HG02642 (cell line): ENCODE measurements around the gene DYSF.

Source experiments
- ATAC-seq: cut with Tn5 transposase; IDR thresholded peaks from one replicate; pipeline ENCODE4 v1.9.1; 2021; ENCODE audit warnings: mild to moderate bottlenecking; ENCODE audit not compliant: unreplicated experiment, poor library complexity

The DYSF gene

DNA sequence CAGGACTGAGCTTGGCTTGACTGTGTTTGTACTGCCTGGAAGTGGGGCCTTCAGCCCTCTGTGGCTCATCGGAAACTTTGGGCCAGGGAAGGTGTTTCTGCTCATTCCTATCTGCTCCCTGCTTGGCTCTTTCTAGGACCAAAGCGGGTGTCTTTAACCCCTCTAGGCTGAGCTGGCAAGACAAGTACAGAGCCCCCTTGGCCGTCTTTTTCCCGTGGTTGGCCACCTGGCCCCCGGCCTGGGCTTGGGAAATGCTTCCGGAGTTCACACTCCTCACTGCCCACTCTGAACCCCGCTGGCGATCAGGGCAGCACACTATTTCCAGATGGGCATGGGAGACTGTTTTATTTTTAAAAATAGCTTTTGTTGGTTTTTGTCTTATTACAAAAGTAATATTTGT is 243.0 kb downstream of the DYSF start:
- no peak for ATAC-seq

DNA sequence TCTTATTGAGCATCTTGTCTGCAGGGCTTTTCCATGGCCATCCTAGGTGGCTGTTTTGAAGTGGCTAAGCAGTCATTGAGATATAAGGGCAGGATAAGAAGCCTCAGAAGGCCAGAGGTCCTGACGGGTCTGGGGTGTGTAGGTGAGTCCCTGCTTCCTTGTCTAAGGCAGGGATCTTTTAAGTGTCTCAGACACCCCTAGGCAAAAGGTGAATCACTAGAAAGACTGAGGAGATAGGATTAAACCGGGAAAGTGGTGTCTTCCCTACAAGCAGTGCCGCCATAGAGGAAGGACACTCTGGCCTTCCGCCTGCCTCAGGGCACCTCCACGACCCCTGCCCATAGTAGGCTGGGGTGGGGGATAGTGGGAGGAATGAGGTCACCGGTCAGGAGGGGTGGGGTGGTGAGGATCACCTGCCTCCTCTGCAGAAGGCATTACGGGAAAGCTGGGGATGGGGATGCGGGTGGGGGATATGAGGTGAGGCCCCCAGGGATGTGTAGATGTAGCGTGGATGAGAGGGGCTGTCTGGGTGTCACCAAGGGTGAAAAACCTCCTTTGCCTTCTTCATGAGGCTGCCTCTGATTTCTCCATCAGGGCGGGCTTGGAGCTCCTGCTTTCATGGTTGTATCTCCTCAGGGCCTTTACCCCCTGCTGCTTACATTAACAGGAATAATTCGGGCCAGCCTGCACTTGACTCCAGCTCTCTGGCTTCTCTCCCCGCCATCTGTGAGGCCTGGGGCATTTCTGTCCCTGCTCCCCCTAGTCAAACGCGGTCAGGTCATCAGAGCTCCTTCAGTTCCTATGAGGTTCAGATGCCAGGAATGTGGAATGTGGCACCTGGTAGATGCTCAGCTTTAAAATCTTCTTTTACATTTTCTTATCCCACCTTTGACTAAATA is 244.0 kb downstream of the DYSF start:
- no peak for ATAC-seq

DNA sequence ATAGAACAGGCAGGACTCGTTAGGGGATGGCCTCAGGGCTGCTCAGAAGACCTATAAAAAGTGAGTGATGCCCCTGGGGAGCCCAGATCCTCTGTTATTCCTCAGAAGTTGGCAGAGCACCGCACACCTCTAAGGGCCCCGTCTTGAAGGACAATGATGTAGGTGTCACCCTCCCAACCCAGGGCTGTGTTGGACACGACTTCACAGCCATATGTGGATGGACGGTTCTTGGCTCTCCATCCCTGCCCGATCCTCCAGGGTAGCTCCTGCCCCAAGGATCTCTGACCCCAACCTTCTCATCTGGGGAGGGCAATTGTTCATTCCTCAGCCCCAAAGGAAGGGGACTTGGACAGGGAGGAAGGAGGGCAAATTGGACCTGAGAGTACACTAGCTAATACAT is 246.1 kb downstream of the DYSF start:
- no peak for ATAC-seq

GRCh38 chr2:71700041-71700657 is 246.8 kb downstream of the DYSF start:
- no peak for ATAC-seq

- no peak for ATAC-seq
Measured at GRCh38 chr2:71700658-71701397, 247.5 kb downstream of the DYSF start.

DNA sequence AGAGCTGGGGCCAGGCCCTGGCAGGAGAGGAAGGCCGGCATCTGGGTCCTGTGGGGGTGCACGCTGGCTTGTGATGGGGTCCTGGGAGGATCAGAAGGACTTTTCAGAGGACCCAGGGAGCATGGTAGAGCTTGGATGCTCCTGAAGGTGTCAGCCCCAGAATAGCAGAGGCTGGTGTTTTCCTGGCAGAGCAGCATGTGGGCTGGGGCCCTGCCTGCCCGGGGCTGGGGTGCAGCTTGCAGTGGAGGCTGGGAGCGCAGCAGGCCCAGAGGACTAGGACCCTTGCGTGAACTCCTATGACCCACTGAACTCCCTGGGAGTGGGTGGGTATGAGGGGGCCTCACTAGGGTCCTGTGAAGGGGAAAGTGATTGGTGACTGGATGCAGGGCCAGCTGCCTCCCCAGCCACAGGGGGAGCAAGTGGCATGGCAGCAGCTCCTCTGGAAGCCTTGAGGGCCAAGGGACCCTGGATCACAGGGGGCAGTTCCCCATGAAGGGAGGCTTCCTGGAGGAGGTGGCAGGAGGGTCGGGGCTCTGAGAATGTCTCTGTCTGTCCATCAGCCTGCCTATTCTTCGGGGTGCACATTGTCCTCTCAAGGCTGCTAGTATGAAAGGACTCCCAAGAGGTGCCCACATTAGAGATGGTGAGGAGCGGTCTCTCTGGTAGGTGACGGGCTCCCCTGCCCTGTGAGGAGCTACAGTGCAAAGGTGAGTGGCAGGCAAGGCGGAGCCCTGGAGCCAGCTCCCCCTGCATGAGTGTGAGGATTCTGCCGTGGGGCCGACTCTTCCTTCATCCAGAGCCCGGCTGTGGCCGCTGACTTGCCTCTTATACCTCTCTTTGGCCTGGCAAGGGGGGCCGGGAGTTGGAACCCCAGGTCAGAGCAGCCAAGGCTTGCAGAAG is 249.0 kb downstream of the DYSF start:
- ATAC-seq, result no peak

DNA sequence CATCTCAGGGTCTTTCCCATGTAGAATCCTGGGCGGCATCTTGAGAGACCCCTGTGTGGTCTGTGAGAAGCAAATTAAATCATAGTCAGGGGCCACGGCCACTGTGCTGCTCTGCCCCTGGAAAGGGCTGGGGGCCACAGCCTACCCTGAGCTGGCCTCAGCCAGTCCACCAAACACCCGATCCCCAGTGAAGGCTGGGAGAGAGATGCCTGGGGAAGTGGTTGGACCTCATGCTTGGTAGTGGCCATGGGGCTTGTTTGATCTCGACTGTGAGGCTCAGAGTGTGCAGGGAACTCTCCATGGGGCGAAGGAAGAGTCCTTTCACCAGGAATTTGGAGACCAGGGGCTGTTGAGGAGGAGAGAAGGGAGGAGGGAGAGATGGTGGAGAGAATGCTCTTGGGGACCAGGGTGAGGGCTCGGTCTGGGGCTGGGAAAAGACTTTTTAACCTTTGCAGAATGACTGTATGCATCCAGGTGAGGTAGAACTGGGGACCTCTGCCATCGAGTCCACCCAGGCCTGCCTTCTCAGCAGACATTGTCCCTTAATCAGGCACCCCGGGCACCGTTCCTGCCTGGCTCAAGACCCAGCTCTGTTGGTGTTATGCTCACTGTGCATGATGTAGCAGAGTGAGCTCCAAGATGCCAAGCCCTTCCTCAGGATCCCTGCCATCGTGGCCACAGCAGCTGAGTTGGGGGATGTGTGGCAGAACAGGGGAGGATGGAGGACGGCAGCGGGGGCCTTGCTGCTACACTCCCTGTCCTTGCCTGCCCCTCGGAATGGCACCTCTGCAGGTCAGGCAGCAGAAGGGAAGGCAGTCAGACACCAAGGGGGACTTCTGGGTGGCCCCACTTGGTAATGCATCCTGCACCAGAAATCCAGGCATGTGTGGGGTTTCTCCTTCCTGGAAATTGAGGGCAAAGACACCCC is 249.9 kb downstream of the DYSF start:
- no peak for ATAC-seq

DNA sequence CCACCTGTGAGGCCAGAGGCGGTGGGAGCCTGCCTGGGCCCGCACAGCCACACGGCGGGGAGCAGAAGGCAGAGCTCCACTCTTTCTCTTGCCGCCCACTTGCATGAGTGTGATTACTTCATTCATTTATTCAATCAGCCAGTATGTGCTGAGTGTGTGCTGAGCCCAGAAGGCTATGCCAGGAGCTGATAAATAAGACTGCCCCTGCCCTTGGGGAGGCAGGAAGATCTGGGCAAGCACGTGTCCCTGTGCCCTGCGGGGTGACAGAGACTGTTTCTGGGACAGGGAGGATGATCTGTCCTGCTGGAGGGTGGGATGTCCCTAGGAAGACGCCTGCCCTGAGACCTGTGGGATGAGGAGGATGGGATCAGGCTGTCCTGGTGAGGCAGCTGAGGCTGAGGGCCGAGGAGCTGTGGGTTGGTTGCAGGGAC is 250.8 kb downstream of the DYSF start:
- no peak for ATAC-seq

GRCh38 chr2:71704688-71705087 is 251.3 kb downstream of the DYSF start:
- no peak for ATAC-seq

GRCh38 chr2:71705171-71705960 is 252.0 kb downstream of the DYSF start:
- ATAC-seq, result no peak

GRCh38 chr2:71706121-71706520 is 252.8 kb downstream of the DYSF start:
- no peak for ATAC-seq

DNA sequence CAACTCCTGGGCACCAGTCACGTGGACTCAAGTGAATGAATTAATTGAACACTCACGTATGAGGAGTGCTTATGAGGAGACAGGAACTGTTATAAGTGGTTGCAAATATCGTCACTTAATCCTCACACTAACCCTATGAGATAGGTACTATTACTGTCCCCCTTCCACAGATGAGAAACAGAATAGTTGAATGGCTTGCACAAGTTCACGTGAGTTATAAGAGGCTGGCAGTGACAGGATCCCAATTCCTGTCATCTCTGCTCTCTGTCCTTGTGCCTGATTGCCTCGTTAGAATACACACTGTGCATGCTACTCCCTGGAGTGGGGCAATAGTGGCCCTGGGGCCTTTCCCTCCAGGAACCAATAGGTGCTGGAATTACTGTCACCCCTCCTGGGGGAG is 253.5 kb downstream of the DYSF start:
- ATAC-seq, result no peak

DNA sequence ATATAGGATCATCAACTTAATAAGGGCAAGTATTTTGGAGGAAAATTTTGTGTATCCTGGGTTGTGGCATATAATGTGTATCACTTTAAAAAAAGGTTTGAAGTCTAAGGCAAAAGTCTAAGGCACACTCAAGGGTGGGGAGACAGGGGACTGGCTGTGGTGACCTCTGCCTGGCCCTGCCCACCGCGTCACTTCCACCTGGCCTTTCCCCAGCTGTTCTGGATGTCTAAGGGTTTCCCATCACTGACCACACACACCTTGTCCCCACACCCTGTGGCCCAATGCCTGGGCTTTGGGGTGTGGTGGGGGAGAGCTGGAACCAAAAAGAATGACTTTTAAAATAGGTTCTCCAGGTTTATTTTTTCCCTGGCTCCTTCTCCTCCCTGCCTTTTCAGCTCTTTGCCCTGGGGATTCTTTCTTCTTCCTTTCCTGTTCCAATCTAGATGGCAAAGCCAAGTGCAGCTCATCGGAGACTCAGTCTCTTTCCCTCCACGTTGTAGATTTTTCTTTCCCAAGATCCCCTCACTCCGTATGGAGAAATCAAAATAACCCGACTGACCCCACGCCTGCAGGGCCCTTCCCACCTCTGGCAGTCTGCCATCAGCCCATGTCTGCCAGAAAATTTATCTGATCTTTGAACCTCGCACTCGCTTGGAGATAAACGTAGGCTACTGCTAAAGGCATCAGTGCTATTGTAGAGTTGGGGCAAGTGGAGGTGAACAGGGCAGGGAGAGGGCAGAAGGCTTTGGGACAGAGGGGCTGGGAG is 257.2 kb downstream of the DYSF start:
- ATAC-seq, result no peak

DNA sequence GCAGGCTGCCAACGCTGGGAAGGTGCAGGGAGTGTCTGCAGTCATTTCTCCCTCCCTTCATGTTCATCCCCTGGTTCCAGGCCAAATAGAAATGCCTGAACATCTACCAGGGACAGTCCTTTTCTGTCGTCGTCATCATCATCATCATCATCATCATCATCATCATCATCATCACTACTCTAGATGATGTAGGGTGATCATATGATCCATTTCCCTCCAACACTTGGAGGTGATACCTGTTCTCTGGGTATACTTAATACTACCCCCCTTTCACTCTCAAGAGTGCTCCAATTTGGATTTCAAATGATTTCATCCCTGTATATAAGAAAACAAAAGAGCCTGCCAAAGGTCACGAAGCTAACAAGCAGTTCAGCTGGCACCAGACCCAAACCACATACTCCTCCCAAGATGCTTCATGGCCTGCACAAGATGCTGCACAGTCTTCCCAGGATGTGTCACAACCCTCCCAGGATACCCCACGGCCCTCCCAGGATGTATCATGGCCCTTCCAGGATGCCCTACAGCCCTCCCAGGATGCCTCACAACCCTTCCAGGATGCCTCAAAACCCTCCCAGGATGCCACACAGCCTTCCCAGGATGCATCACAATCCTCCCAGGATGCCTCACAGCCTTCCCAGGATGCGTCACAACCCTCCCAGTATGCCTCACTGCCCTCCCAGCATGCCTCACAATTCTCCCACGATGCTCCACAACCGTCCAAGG is 257.9 kb downstream of the DYSF start:
- ATAC-seq, result no peak

DNA sequence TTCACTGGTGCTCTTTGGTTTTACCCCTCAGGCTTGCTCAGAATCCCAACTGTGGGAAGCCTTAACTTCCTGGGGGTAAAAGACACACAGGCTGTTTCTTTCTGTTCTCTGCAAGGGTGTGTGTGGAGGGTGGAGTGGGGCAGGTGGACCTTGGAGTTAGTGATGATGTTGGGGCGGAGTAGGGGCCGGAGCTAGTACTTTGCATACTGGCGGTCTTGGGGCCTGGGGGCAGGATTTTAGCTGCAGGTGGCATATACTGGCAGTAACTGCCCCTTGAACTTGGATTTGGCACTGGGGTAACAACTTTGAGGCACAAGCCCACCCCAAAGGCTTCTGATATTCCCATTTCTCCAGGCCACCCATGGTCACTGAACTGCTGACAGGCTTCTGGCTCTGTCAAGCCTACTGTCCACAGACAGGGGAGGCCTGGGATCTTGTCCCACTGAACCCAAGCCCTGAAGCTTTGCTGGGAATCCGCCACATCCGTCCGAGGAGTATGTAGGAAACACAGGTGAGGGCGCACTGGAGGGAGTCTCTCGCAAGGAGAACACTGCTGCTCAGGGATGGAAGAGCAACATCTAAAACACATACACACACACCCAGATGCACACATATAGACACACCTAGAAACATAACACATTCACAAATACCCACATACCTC is 258.9 kb downstream of the DYSF start:
- ATAC-seq, result no peak
